Breast epithelium (tissue), 3 donors: ENCODE results near the gene ADCY2.

Experiments
- POLR2AphosphoS5 ChIP-seq, 3 donors: sonication (generic); formaldehyde crosslinking; IDR thresholded peaks; one replicate each; pipeline ENCODE4 v1.6.1; 2017; ENCODE audit warnings: antibody characterized with exemption in 3 of 3
- TF ChIP-seq, protein P1 (sequence below), 3 donors: fragments of 450-650 bp; IDR thresholded peaks; one replicate each; pipeline ENCODE4 v1.5.1; 2016 to 2017; ENCODE audit warnings: antibody characterized with exemption in 3 of 3, mild to moderate bottlenecking in 3 of 3, moderate library complexity in 3 of 3

GRCh38 chr5:7805379-7805778 is 409.4 kb downstream of the ADCY2 start:
- TF ChIP-seq, protein P1, sequence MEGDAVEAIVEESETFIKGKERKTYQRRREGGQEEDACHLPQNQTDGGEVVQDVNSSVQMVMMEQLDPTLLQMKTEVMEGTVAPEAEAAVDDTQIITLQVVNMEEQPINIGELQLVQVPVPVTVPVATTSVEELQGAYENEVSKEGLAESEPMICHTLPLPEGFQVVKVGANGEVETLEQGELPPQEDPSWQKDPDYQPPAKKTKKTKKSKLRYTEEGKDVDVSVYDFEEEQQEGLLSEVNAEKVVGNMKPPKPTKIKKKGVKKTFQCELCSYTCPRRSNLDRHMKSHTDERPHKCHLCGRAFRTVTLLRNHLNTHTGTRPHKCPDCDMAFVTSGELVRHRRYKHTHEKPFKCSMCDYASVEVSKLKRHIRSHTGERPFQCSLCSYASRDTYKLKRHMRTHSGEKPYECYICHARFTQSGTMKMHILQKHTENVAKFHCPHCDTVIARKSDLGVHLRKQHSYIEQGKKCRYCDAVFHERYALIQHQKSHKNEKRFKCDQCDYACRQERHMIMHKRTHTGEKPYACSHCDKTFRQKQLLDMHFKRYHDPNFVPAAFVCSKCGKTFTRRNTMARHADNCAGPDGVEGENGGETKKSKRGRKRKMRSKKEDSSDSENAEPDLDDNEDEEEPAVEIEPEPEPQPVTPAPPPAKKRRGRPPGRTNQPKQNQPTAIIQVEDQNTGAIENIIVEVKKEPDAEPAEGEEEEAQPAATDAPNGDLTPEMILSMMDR (IDR thresholded peaks at IDR 0.05) = no peak
- TF ChIP-seq POLR2AphosphoS5 (IDR thresholded peaks at IDR 0.05) = no peak
